Central memory CD8-positive, alpha-beta T cell (primary cell): ENCODE data around the gene NAV2.

Experiments
- ATAC-seq: fragments of 150-1000 bp; cut with Tn5 transposase; replicated peaks from 2 replicates; pipeline ENCODE4 v1.10.0; 2022; ENCODE audit warnings: mild to moderate bottlenecking, moderate FRiP score, moderate number of reproducible peaks; ENCODE audit not compliant: poor library complexity, severe bottlenecking; ENCODE audit errors: extremely low read depth
- DNase-seq, 2 donors: peaks; one replicate each; pipeline ENCODE4 v3.0.0; 2021; ENCODE audit warnings: low spot score in 2 of 2
- H3K27ac Mint-ChIP-seq: one replicate; pipeline ENCODE4 v1.8.0; 2022; ENCODE audit warnings: low read depth, mild to moderate bottlenecking, moderate library complexity, mixed read lengths
- H3K27me3 Mint-ChIP-seq: one replicate; pipeline ENCODE4 v1.8.0; 2022; ENCODE audit warnings: mixed read lengths
- H3K36me3 Mint-ChIP-seq: one replicate; pipeline ENCODE4 v1.8.0; 2022; ENCODE audit warnings: mild to moderate bottlenecking, moderate library complexity, mixed read lengths; ENCODE audit not compliant: insufficient read depth
- H3K4me1 Mint-ChIP-seq: one replicate; pipeline ENCODE4 v1.8.0; 2022; ENCODE audit warnings: mixed read lengths
- H3K4me3 Mint-ChIP-seq: one replicate; pipeline ENCODE4 v1.8.0; 2022; ENCODE audit warnings: mild to moderate bottlenecking, moderate library complexity, mixed read lengths
- H3K9me3 Mint-ChIP-seq: one replicate; pipeline ENCODE4 v1.8.0; 2022; ENCODE audit warnings: mixed read lengths

The NAV2 gene

DNA sequence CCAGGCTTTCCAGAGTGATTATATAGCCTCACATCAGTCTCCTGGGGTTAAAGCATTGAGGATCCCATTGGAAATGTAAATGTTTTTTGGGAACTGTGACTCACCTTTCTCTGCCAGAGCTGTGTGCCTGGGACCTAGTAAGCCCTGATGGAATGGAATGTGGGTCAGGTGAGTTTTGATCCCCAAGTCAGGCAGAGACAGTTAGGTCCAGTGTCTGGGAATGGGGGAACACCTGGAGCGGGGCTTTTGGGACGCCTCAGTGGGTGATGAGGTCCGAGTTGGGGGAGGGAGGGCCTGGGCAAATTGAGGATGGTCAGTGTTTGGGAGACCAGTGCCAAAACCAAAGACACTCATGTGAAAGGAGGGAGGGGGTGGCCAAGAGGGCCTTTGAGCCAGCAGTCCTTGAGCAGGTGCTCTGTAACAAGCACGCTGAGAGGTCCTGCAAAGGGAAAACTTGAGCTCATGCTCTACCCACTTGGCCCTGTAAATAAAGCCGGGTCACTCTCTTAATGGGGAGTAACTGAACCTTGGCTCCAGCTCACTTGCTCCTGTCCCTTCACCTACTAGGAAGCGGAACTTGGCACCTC lies 104.7 kb downstream of the NAV2 start:
- no peaks in the 10 kb centered on the region for H3K4me1 Mint-ChIP-seq
- no peaks in the 10 kb centered on the region for H3K36me3 Mint-ChIP-seq
- H3K9me3 Mint-ChIP-seq = no peaks in the 10 kb centered on the region
- ATAC-seq (no peak), DNase-seq (no peak)
- peaks cover 21% of the 10 kb centered on the region for H3K27me3 Mint-ChIP-seq
- H3K4me3 Mint-ChIP-seq = no peak overlapping the region
- no peak overlapping the region for H3K27ac Mint-ChIP-seq

DNA sequence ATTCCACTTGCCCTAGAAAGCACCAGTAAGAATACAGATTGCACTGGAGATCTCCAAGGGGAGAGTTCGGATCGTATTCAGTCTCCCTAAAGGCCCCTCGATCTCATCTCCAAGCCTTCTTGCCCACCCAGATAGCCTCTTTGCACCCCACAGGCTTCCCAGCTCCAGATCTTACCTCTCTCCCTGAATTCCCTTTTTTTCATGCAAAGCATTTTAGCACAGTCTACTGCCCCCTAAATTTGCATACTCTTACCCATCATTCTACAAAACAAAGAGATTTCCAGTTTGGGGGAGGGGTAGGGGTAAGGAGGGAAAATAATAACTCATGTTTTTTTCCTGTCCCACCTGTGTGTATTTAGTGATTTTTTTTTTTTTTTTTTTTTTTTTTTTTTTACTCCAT lies 105.2 kb downstream of the NAV2 start:
- DNase-seq (no peak), ATAC-seq (no peak)
- Mint-ChIP-seq H3K36me3 (no peaks in the 10 kb centered on the region), H3K27me3 (peaks cover 21% of the 10 kb centered on the region), H3K27ac (no peak overlapping the region), H3K9me3 (no peaks in the 10 kb centered on the region), H3K4me3 (no peak overlapping the region), H3K4me1 (no peaks in the 10 kb centered on the region)

DNA sequence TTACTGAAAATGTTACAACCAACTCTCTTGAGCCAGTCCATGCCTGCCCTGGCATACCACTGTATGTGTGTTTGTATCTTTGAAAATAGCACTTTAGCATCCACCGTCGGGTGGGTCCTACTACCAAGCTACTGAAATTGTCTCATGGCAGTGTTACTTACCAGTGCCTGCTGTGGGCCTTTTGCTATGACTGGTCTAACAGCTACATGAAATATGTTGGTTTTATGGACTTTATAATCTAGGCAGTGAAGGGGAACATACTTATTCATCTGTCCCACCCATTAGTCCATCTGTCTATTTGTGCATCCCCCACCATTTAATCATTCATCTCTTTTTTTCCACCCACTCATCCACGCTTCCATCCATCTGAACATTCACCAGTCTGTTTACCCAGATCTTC lies 106.0 kb downstream of the NAV2 start:
- ATAC-seq = no peak
- DNase-seq = no peak
- Mint-ChIP-seq H3K27ac (no peak overlapping the region), H3K4me1 (no peaks in the 10 kb centered on the region), H3K9me3 (no peaks in the 10 kb centered on the region), H3K4me3 (no peak overlapping the region), H3K36me3 (no peaks in the 10 kb centered on the region), H3K27me3 (peaks cover 21% of the 10 kb centered on the region)

DNA sequence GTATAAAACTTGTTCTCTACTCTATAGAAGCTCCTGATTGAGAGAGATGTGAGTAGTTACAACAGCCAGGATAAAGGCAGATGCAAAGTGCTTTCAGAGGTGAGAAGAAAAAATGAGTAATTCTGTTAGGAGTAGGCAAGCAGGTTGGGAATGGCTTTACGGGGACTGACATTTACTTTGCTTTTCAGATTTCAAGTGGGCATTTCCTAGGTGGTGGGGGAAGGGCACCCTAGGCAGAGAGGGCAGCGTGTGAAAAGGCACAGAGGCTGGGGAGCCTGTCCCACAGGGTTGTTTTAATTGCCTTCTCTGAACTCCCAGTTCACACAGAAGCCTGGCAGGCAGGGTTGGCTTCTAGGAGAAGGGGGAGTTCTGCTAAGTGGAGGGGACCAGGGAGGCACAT lies 106.5 kb downstream of the NAV2 start:
- H3K27ac Mint-ChIP-seq = no peak overlapping the region
- H3K9me3 Mint-ChIP-seq = no peaks in the 10 kb centered on the region
- ATAC-seq (no peak), DNase-seq (no peak)
- no peaks in the 10 kb centered on the region for H3K4me1 Mint-ChIP-seq
- no peaks in the 10 kb centered on the region for H3K36me3 Mint-ChIP-seq
- H3K27me3 Mint-ChIP-seq = peaks cover 21% of the 10 kb centered on the region
- no peak overlapping the region for H3K4me3 Mint-ChIP-seq

DNA sequence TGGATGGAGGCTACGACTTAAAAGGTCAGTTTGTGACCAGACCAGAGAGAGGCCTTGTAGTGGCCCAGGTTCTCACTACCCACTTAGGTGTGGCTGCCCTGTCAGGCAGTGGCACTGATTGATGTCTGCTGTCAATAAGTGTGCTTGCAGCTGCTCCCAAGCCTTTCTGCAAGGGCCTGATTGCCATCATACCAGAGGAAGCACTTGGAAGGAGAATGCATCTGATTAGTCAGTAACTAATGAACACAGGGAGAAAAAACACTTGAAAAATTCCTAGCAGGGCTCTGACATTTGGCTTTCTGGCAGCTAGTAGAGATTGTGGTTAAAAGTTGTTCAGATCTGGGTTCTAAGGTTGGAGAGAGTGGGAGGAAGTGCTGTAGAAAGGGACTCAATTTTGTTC lies 107.5 kb downstream of the NAV2 start:
- Mint-ChIP-seq H3K4me1 (no peaks in the 10 kb centered on the region), H3K27me3 (peaks cover 21% of the 10 kb centered on the region), H3K27ac (no peak overlapping the region), H3K9me3 (no peaks in the 10 kb centered on the region), H3K4me3 (no peak overlapping the region), H3K36me3 (no peaks in the 10 kb centered on the region)
- DNase-seq = no peak
- ATAC-seq = no peak

DNA sequence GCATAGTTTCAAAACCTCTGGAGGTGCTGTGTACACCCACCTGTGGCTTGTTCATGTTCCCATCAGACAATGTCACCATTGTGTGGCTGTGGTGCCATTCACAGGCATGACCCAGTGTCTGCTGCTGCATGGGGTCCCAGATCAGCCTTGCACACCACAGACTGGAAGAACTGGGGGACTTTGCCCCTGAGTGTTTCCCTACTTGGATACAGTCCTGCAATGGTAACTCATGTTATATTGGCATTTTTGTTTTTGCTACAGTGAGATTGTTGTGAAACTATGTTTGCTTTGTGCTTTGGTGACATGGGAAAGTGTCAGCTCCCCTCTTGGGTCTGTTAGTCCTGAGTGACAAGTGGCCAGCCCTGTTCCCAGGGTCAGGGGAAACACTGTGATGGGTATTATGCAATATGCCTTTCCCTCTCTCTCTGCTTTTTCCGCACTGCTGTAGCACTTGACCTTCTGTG lies 108.8 kb downstream of the NAV2 start:
- H3K4me3 Mint-ChIP-seq = no peak overlapping the region
- H3K4me1 Mint-ChIP-seq = no peaks in the 10 kb centered on the region
- H3K36me3 Mint-ChIP-seq = no peaks in the 10 kb centered on the region
- peaks cover 21% of the 10 kb centered on the region for H3K27me3 Mint-ChIP-seq
- ATAC-seq = no peak
- no peak for DNase-seq
- H3K9me3 Mint-ChIP-seq = no peaks in the 10 kb centered on the region
- no peak overlapping the region for H3K27ac Mint-ChIP-seq

DNA sequence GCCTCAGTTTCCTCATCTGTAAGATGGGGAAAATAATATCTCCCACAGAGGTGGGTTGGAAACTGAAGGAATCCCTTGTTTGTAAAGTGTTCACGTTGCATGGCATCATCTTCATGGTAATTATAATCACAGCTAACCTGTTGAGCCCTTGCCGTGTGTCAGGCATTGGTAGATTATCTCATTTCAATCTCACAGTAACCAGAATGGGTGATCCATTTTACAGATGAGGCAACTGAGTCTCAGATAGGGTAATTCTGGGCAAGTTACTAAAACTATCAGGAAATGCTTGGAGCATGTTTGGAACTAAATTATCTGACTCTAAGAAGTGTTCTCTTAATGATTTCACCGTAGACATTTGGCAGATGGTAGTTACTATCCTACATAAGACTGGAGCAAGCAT lies 109.4 kb downstream of the NAV2 start:
- peaks cover 21% of the 10 kb centered on the region for H3K27me3 Mint-ChIP-seq
- no peak overlapping the region for H3K27ac Mint-ChIP-seq
- ATAC-seq (no peak), DNase-seq (no peak)
- H3K36me3 Mint-ChIP-seq = no peaks in the 10 kb centered on the region
- H3K4me3 Mint-ChIP-seq = no peak overlapping the region
- H3K9me3 Mint-ChIP-seq = no peaks in the 10 kb centered on the region
- no peaks in the 10 kb centered on the region for H3K4me1 Mint-ChIP-seq

DNA sequence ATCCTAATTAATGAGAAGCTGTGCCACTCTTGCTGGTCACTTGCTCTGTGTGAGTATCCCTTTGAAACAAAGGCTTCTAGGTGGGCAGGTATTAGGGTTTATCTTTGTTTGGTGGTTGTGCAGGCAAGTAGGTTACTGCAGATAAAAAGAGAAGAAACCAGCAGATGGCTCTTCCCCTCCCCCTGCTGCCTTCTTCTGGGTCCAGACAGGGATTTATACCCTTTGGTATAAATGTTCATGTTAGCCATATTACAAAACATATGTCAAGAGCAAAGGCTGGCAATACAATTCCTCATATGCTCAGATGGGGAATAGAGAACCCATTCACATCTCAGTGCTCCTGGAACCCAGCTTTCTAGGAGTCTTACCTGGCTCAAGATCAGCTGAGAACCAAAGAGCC lies 109.9 kb downstream of the NAV2 start:
- Mint-ChIP-seq H3K4me3 (no peak overlapping the region), H3K27ac (no peak overlapping the region)

DNA sequence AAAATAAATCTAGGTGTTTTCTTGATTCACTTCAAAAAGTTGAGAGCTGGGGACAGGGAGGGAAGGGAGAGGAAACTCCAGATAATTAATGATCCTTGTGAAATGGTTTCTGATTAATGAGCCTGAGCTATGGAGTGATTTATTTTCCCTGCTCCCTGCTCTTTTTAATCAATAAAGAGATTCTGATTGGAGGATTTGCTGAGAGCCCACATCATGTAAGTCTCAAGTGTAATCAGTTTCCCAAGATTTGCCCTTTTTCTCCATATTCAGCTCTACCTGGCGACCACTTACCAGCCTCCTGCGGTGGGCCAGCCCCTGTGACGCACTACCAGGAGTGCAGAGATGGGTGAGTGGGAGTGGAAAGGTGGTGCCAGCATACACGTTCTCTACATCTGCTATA lies 114.0 kb downstream of the NAV2 start:
- no peak overlapping the region for H3K27ac Mint-ChIP-seq
- DNase-seq (no peak), ATAC-seq (no peak)
- no peak overlapping the region for H3K4me3 Mint-ChIP-seq
- H3K4me1 Mint-ChIP-seq = no peaks in the 10 kb centered on the region
- no peaks in the 10 kb centered on the region for H3K9me3 Mint-ChIP-seq
- H3K36me3 Mint-ChIP-seq = no peaks in the 10 kb centered on the region
- H3K27me3 Mint-ChIP-seq = no peaks in the 10 kb centered on the region

More for the DNA sequence above, 109.9 kb downstream of the NAV2 start:
- H3K9me3 Mint-ChIP-seq = no peaks in the 10 kb centered on the region
- peaks cover 21% of the 10 kb centered on the region for H3K27me3 Mint-ChIP-seq
- no peaks in the 10 kb centered on the region for H3K36me3 Mint-ChIP-seq
- no peaks in the 10 kb centered on the region for H3K4me1 Mint-ChIP-seq
- DNase-seq (no peak), ATAC-seq (no peak)

DNA sequence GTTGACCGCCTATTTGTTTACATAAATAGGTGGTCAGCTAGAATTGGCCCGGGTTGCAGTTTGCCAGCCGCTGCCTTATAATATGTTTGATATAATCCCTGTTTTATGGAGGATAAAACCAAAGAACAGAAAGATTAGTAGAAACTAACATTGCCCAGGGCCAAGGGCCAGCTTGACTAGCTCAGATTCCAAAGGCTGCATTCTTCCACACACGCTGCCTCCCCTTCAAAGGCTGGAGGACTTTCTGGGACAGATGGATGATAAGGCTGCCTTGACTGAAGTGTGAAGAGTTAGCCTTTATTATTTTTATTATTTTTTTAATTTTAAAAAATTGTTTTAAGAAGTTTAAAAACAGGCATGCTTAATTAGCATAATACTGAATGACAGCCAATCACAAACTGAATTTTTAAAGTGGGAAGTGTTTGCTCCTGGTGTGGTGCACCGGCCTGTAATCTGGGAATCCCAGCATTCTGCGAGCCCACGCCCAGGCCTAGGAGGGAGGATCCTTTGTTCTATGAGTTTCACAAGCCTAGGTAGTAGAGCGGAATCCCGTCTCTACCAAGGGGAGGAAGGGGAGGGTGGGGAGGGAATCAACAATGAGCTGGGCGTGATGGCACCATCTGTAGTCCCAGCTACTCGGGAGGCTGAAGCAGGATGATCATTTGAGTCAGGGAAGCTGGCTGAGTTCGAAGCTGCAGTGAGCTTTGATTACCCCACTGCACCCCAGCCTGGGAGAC lies 114.9 kb downstream of the NAV2 start:
- H3K4me1 Mint-ChIP-seq = no peaks in the 10 kb centered on the region
- H3K36me3 Mint-ChIP-seq = no peaks in the 10 kb centered on the region
- no peaks in the 10 kb centered on the region for H3K9me3 Mint-ChIP-seq
- no peaks in the 10 kb centered on the region for H3K27me3 Mint-ChIP-seq
- H3K4me3 Mint-ChIP-seq = no peak overlapping the region
- H3K27ac Mint-ChIP-seq = no peak overlapping the region
- DNase-seq = no peak
- ATAC-seq = no peak

DNA sequence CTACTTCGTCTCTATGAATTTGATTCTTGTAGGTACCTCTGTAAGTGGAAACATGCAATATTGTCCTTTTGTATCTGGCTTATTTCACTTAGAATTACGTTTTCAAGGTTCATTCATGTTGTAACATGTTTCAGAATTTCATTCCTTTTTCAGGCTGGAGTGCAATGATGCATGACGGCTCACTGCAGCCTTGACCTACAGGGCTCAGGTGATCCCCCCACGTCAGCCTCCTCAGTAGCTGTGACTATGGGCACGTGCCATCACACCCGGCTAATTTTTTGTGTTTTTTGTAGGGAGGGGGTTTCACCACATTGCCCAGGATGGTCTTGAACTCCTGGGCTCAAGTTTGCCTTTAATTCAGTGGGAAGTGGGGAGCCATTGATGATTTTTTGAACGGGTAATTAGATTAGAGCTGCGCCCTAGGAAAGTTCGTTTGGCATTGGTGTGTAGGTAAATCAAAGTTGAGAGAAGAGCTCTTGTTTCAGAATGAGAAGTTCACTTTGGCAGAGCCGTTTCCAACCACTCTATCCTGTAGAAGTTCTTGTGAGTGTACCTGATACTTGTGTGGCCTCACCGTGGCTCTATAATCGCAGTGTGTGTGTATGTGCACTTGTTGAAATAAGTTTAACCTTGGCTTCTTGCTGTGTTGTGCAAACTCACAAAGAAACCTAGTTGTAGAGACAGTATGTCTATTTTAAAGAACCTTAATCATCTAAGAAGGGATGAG lies 115.9 kb downstream of the NAV2 start:
- DNase-seq (no peak), ATAC-seq (no peak)
- H3K9me3 Mint-ChIP-seq = no peaks in the 10 kb centered on the region
- H3K4me3 Mint-ChIP-seq = no peak overlapping the region
- H3K36me3 Mint-ChIP-seq = no peaks in the 10 kb centered on the region
- no peak overlapping the region for H3K27ac Mint-ChIP-seq
- H3K27me3 Mint-ChIP-seq = no peaks in the 10 kb centered on the region
- H3K4me1 Mint-ChIP-seq = no peaks in the 10 kb centered on the region

DNA sequence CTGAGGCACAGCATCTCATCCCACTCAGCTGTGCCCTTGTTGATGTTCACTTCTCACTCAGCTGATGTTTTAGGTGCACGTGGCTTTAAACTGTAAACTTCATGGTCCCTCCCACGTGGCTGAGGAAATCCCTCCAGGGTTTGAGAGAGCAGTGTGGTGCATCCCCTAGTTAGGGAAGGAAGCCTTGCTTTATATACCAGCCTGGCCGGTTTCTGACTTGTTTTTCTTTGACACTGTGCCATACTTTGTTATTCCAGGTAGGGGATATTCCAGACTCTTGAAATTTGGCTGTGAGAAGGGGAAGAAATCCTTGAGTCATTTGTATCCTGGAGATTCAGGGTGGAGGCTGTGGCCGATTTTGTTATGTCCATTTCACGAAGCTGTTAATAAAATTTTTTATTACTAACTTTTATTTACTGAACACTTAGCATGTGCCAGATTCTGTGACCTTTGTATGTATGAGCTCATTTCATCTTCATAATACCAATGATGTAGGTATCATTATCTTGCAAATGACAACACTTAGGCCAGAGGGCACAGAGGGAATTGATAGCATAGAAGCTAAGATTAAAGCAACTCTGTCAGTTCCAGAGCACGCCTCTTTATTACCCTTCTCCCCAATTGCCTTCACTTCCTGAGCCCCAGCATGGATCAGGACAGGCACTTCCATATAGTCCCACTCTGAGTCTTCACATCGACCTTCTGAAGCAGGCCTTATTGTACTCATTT lies 116.6 kb downstream of the NAV2 start:
- Mint-ChIP-seq H3K9me3 (no peaks in the 10 kb centered on the region), H3K27me3 (no peaks in the 10 kb centered on the region), H3K4me1 (no peaks in the 10 kb centered on the region), H3K4me3 (no peak overlapping the region), H3K27ac (no peak overlapping the region), H3K36me3 (no peaks in the 10 kb centered on the region)
- no peak for DNase-seq
- no peak for ATAC-seq
